Esophagus muscularis mucosa (tissue), 4 donors: ENCODE results near the gene CPA3.

ENCODE experiments used
- EP300 ChIP-seq: sonication (generic); formaldehyde crosslinking; IDR thresholded peaks from one replicate; pipeline ENCODE4 v1.6.1; 2017; ENCODE audit warnings: antibody characterized with exemption
- POLR2A ChIP-seq: fragments of 450-650 bp; IDR thresholded peaks from one replicate; pipeline ENCODE4 v1.6.1; 2017; ENCODE audit warnings: antibody characterized with exemption, moderate library complexity, mild to moderate bottlenecking, low read depth
- TF ChIP-seq, protein P1 (sequence below), 3 experiments: fragments of 200-600 bp in 2 of 3; fragments of 450-650 bp in 1 of 3; sonication (generic) in 2 of 3; IDR thresholded peaks; one replicate each; pipeline ENCODE4 v1.5.1; 2017 to 2019; ENCODE audit warnings: antibody characterized with exemption in 3 of 3, mild to moderate bottlenecking in 2 of 3, moderate library complexity in 1 of 3

DNA sequence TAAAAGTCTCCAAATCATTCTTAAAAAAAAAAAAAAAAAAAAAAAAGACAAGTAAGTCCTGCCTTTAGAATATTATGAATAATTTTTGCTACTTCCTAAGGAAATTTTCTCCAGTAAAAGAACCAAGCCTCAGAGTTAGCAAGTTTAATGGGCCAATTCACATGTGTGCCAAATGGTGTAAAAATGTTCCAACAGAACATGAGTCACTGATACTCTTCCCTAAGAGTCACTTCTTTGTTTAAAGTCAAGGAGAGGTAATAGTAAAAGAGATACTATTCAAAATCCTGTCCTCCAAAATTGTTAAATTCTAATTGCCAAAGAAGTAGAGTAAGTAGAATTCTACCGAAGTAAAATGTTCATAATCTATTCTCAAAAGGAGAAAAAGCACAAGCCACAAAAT, 17.7 kb upstream of the CPA3 start:
- TF ChIP-seq EP300 (no peak), POLR2A (no peak)
- TF ChIP-seq, protein P1, sequence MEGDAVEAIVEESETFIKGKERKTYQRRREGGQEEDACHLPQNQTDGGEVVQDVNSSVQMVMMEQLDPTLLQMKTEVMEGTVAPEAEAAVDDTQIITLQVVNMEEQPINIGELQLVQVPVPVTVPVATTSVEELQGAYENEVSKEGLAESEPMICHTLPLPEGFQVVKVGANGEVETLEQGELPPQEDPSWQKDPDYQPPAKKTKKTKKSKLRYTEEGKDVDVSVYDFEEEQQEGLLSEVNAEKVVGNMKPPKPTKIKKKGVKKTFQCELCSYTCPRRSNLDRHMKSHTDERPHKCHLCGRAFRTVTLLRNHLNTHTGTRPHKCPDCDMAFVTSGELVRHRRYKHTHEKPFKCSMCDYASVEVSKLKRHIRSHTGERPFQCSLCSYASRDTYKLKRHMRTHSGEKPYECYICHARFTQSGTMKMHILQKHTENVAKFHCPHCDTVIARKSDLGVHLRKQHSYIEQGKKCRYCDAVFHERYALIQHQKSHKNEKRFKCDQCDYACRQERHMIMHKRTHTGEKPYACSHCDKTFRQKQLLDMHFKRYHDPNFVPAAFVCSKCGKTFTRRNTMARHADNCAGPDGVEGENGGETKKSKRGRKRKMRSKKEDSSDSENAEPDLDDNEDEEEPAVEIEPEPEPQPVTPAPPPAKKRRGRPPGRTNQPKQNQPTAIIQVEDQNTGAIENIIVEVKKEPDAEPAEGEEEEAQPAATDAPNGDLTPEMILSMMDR (IDR thresholded peaks at IDR 0.05): no peak
